ENCODE data around the gene OR2AT4.

The OR2AT4 gene

DNA sequence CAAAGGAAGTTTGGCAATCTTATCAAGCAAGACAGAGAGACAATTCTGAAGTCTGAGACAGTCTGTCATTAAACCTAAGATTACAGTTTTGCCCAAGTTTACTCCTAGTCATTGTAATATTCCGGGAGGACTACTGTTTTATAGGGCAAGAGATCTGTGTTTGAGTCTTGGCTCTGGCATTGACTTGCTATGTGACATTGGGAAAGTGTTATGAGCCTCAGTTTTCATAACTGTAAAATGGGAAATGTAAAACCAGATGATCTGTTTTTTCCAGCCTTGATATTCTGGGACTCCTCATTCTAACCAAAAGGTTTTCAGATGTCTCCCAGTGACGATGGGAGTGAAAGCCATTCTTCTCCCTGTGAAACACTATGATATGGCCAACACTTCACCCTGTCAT is 29.9 kb upstream of the OR2AT4 start:
- no peak overlapping the region for H3K27ac ChIP-seq (replicated peaks)
- no peak overlapping the region for H3K4me3 ChIP-seq (replicated peaks; ENCODE audit: insufficient read depth, low read length)
- H3K27me3 ChIP-seq (ENCODE audit: insufficient read depth, poor library complexity, severe bottlenecking) = no peaks in the 10 kb centered on the region
- TF ChIP-seq, protein P1, sequence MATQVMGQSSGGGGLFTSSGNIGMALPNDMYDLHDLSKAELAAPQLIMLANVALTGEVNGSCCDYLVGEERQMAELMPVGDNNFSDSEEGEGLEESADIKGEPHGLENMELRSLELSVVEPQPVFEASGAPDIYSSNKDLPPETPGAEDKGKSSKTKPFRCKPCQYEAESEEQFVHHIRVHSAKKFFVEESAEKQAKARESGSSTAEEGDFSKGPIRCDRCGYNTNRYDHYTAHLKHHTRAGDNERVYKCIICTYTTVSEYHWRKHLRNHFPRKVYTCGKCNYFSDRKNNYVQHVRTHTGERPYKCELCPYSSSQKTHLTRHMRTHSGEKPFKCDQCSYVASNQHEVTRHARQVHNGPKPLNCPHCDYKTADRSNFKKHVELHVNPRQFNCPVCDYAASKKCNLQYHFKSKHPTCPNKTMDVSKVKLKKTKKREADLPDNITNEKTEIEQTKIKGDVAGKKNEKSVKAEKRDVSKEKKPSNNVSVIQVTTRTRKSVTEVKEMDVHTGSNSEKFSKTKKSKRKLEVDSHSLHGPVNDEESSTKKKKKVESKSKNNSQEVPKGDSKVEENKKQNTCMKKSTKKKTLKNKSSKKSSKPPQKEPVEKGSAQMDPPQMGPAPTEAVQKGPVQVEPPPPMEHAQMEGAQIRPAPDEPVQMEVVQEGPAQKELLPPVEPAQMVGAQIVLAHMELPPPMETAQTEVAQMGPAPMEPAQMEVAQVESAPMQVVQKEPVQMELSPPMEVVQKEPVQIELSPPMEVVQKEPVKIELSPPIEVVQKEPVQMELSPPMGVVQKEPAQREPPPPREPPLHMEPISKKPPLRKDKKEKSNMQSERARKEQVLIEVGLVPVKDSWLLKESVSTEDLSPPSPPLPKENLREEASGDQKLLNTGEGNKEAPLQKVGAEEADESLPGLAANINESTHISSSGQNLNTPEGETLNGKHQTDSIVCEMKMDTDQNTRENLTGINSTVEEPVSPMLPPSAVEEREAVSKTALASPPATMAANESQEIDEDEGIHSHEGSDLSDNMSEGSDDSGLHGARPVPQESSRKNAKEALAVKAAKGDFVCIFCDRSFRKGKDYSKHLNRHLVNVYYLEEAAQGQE (IDR thresholded peaks at IDR 0.05; ENCODE audit: insufficient replicate concordance, low read depth) = no peak
- TF ChIP-seq, protein P2, sequence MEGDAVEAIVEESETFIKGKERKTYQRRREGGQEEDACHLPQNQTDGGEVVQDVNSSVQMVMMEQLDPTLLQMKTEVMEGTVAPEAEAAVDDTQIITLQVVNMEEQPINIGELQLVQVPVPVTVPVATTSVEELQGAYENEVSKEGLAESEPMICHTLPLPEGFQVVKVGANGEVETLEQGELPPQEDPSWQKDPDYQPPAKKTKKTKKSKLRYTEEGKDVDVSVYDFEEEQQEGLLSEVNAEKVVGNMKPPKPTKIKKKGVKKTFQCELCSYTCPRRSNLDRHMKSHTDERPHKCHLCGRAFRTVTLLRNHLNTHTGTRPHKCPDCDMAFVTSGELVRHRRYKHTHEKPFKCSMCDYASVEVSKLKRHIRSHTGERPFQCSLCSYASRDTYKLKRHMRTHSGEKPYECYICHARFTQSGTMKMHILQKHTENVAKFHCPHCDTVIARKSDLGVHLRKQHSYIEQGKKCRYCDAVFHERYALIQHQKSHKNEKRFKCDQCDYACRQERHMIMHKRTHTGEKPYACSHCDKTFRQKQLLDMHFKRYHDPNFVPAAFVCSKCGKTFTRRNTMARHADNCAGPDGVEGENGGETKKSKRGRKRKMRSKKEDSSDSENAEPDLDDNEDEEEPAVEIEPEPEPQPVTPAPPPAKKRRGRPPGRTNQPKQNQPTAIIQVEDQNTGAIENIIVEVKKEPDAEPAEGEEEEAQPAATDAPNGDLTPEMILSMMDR (IDR thresholded peaks at IDR 0.05; ENCODE audit: insufficient read depth, low read length) = no peak
- TF ChIP-seq GABPA (IDR thresholded peaks at IDR 0.05; ENCODE audit: low read depth) = no peak
- TF ChIP-seq POLR2AphosphoS5 (IDR thresholded peaks at IDR 0.05; ENCODE audit: low read depth) = no peak
- no peak for TF ChIP-seq SPI1 (IDR thresholded peaks at IDR 0.05; ENCODE audit: borderline replicate concordance, low read depth)
- DNase-seq (ENCODE audit: low read depth in 1 of 2, low spot score in 1 of 2) = no peak

GRCh38 chr11:75118577-75118976 is 21.9 kb upstream of the OR2AT4 start:
- TF ChIP-seq, protein P2 (IDR thresholded peaks at IDR 0.05; ENCODE audit: insufficient read depth, low read length) = no peak
- TF ChIP-seq SPI1 (IDR thresholded peaks at IDR 0.05; ENCODE audit: borderline replicate concordance, low read depth) (no peak), GABPA (IDR thresholded peaks at IDR 0.05; ENCODE audit: low read depth) (no peak), POLR2AphosphoS5 (IDR thresholded peaks at IDR 0.05; ENCODE audit: low read depth) (no peak)
- TF ChIP-seq, protein P1 (IDR thresholded peaks at IDR 0.05; ENCODE audit: insufficient replicate concordance, low read depth) = no peak
- Histone ChIP-seq H3K4me3 (replicated peaks; ENCODE audit: insufficient read depth, low read length) (no peak overlapping the region), H3K27me3 (ENCODE audit: insufficient read depth, poor library complexity, severe bottlenecking) (no peaks in the 10 kb centered on the region), H3K27ac (replicated peaks) (no peak overlapping the region)
- DNase-seq (ENCODE audit: low read depth in 1 of 2, low spot score in 1 of 2) = no peak

DNA sequence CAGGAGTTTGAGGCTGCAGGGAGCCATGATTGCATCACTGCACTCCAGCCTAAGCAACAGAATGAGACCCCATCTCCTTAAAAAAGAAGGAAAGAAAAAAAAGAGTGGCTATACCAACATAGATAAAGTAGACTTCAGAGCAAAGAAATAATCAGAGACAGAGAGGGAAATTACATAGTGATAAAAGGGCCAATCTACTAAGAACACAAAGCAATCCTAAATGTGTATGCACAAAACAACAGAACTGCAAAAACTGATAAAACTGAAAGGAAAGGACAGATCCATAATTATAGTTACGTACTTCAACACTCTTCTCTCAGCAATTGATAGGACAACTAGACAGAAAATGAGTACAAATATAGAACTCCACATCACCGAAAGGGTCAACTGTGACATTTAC is 17.8 kb upstream of the OR2AT4 start:
- no peak overlapping the region for H3K4me3 ChIP-seq (replicated peaks; ENCODE audit: insufficient read depth, low read length)
- DNase-seq (ENCODE audit: low read depth in 1 of 2, low spot score in 1 of 2) = no peak
- H3K27me3 ChIP-seq (ENCODE audit: insufficient read depth, poor library complexity, severe bottlenecking) = no peaks in the 10 kb centered on the region
- TF ChIP-seq, protein P2 (IDR thresholded peaks at IDR 0.05; ENCODE audit: insufficient read depth, low read length) = no peak
- TF ChIP-seq, protein P1 (IDR thresholded peaks at IDR 0.05; ENCODE audit: insufficient replicate concordance, low read depth) = no peak
- no peak for TF ChIP-seq SPI1 (IDR thresholded peaks at IDR 0.05; ENCODE audit: borderline replicate concordance, low read depth)
- no peak for TF ChIP-seq GABPA (IDR thresholded peaks at IDR 0.05; ENCODE audit: low read depth)
- TF ChIP-seq POLR2AphosphoS5 (IDR thresholded peaks at IDR 0.05; ENCODE audit: low read depth) = no peak
- no peak overlapping the region for H3K27ac ChIP-seq (replicated peaks)

All from HL-60 (cell line).